Fibroblast of lung (primary cell): ENCODE results near the gene PRPF40B.

Experiments used
- CTCF ChIP-seq, 2 donors: IDR thresholded peaks in 1 of 2; conservative IDR thresholded peaks in 1 of 2; 1 replicate in 1 of 2; 2 replicates in 1 of 2; pipeline ENCODE4 v1.5.1; 2011 to 2012; ENCODE audit warnings: low read length in 2 of 2, control low read depth in 1 of 2, inconsistent platforms in 1 of 2, low read depth in 1 of 2, mild to moderate bottlenecking in 1 of 2
- EZH2 ChIP-seq: IDR thresholded peaks from 2 replicates; pipeline ENCODE4 v1.5.1; 2012; ENCODE audit warnings: low read length, control low read depth, mild to moderate bottlenecking; ENCODE audit errors: missing control alignments

- no peak for TF ChIP-seq CTCF (conservative IDR thresholded peaks at IDR 0.05 in 1 of 2, IDR thresholded peaks at IDR 0.05 in 1 of 2; ENCODE audit: low read depth in 1 of 2, low read length in 2 of 2)
- TF ChIP-seq EZH2 = no peak
Observed at GRCh38 chr12:49664167-49664566, 40.8 kb downstream of the PRPF40B start.
